ENCODE data around the gene PMCH. TPM values are rescaled to one million over a fixed set of nuclear protein-coding genes. Genes with fewer than 3 reads are reported as not detected.

Gene PMCH
- total RNA-seq, 1 donor from 2014 or later, result not detected

DNA sequence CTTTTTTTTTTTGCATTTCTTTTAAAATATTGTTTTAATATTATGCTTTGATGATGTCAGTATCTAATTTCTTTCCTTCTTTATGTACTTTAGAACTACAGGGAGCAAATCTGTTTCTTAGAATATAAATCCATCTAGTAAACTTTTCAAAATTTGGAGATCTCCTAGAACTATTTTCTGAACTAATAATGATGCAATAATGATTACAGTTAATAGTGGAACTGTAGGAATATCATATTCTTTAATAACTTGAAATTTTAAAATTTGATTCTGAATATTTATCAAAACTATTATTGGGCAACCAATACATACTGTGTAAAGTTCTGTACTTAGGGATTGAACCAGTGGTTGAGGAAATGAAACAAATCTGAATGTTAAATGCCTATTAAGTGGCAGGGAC, 23.1 kb upstream of the PMCH start:
- no peak for DNase-seq (ENCODE audit: low spot score in 2 of 2, unreplicated experiment in 2 of 2)
- H3K4me3 Mint-ChIP-seq, result no peak overlapping the region
- no peaks in the 10 kb centered on the region for H3K27me3 Mint-ChIP-seq (ENCODE audit: low read depth)
- no peaks in the 10 kb centered on the region for H3K9me3 Mint-ChIP-seq
- H3K4me1 Mint-ChIP-seq, result no peaks in the 10 kb centered on the region
- H3K36me3 Mint-ChIP-seq, result no peaks in the 10 kb centered on the region
- TF ChIP-seq CTCF (IDR thresholded peaks at IDR 0.05; ENCODE audit: unreplicated experiment), result no peak
- H3K27ac Mint-ChIP-seq, result no peak overlapping the region

DNA sequence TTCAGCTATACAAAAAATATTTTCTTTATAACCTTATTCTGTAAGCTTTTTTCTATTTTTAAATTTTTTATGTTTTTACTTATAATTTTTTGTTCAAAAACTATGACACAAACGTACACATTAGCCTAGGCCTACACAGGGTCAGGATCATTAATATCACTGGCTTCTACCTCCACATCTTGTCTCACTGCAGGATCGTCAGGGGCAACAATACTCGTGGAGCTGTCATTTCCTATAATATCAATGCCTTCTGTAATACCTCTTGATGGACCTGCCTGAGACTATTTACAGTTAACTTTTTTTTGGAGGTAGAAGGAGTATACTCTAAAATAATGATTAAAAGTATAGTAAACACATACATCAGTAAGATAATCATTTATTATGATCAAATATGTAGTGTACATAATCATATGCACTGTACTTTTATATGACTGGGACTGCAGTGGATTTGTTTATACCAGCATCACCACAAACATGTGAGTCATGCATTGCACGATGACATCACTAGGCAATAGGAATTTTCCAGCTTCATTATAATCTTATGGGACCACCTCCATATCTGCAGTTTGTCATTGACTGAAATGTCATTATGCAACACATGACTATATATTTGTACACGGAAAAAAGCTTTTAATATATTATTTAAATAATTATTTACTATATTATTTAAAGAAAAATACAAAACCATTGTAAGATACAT, 18.5 kb upstream of the PMCH start:
- Mint-ChIP-seq H3K36me3 (no peaks in the 10 kb centered on the region), H3K27me3 (ENCODE audit: low read depth) (no peaks in the 10 kb centered on the region), H3K9me3 (no peaks in the 10 kb centered on the region), H3K27ac (no peak overlapping the region), H3K4me1 (no peaks in the 10 kb centered on the region), H3K4me3 (no peak overlapping the region)
- DNase-seq (ENCODE audit: low spot score in 2 of 2, unreplicated experiment in 2 of 2), result no peak
- no peak for TF ChIP-seq CTCF (IDR thresholded peaks at IDR 0.05; ENCODE audit: unreplicated experiment)

DNA sequence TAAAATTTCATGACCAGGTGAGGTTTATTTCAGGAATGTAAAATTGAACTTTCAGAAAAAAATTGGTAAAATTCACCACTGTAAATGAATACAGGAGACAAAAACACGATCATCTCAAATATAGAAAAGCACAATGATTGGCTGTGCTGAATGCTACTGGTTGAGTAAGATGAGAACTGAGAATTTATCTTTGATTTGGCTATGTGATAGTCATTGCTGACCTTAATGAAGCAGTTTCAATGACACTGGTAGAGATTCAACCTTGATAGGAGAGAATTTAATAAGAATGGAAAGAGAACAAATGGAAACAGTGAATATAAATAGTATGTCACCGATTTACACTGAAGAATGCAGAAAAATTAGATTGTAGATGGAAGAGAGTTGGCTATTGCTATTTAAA, 6.4 kb upstream of the PMCH start:
- no peak for TF ChIP-seq CTCF (IDR thresholded peaks at IDR 0.05; ENCODE audit: unreplicated experiment)
- H3K36me3 Mint-ChIP-seq, result peaks cover 40% of the 10 kb centered on the region
- no peaks in the 10 kb centered on the region for H3K4me1 Mint-ChIP-seq
- H3K27ac Mint-ChIP-seq, result no peak overlapping the region
- no peak for DNase-seq (ENCODE audit: low spot score in 2 of 2, unreplicated experiment in 2 of 2)
- no peaks in the 10 kb centered on the region for H3K27me3 Mint-ChIP-seq (ENCODE audit: low read depth)
- no peak overlapping the region for H3K4me3 Mint-ChIP-seq
- H3K9me3 Mint-ChIP-seq, result peaks cover 32% of the 10 kb centered on the region

GRCh38 chr12:102202556-102202955, 4.9 kb upstream of the PMCH start:
- Mint-ChIP-seq H3K4me1 (no peaks in the 10 kb centered on the region), H3K9me3 (peaks cover 17% of the 10 kb centered on the region), H3K36me3 (peaks cover 27% of the 10 kb centered on the region), H3K27me3 (ENCODE audit: low read depth) (no peaks in the 10 kb centered on the region), H3K4me3 (no peak overlapping the region), H3K27ac (no peak overlapping the region)
- no peak for TF ChIP-seq CTCF (IDR thresholded peaks at IDR 0.05; ENCODE audit: unreplicated experiment)
- DNase-seq (ENCODE audit: low spot score in 2 of 2, unreplicated experiment in 2 of 2), result no peak

GRCh38 chr12:102201436-102202061, 3.9 kb upstream of the PMCH start:
- no peak overlapping the region for H3K4me3 Mint-ChIP-seq
- H3K4me1 Mint-ChIP-seq, result no peaks in the 10 kb centered on the region
- peaks cover 13% of the 10 kb centered on the region for H3K9me3 Mint-ChIP-seq
- H3K27ac Mint-ChIP-seq, result no peak overlapping the region
- DNase-seq (ENCODE audit: low spot score in 2 of 2, unreplicated experiment in 2 of 2), result no peak
- peaks cover 20% of the 10 kb centered on the region for H3K36me3 Mint-ChIP-seq
- no peaks in the 10 kb centered on the region for H3K27me3 Mint-ChIP-seq (ENCODE audit: low read depth)
- no peak for TF ChIP-seq CTCF (IDR thresholded peaks at IDR 0.05; ENCODE audit: unreplicated experiment)
